H1 (cell line): ENCODE data around the gene MGLL. TPM values are rescaled to one million over a fixed set of nuclear protein-coding genes. Genes with fewer than 3 reads are reported as not detected.

Source experiments
- CTCF ChIA-PET: fragments of 300-600 bp; sonication (Branson Sonifier 250); formaldehyde crosslinking; loops from one replicate; lab custom pipeline; 2021; ENCODE audit not compliant: partially characterized antibody; lab: Charles Lee
- POLR2A ChIA-PET: fragments of 300-600 bp; sonication (Branson Sonifier 250); formaldehyde crosslinking; loops from one replicate; lab custom pipeline; 2021; ENCODE audit warnings: inconsistent platforms; ENCODE audit not compliant: partially characterized antibody; lab: Charles Lee
- DNase-seq, 2 experiments: peaks; one replicate each; pipeline versions ENCODE4 v3.0.0 to v3.0.0-alpha.2; 2010 to 2022; ENCODE audit warnings: low spot score in 2 of 2, low read depth in 1 of 2, mixed read lengths in 1 of 2
- FAIRE-seq: peaks from 2 replicates; lab custom pipeline; 2011; peaks lifted over from hg19 to GRCh38; lab: Jason Lieb, UNC
- H2AFZ ChIP-seq: 2 replicates; pipeline ENCODE4 v1.8.1; 2012; ENCODE audit warnings: low read length, inconsistent platforms
- H2AK5ac ChIP-seq: 2 replicates; pipeline ENCODE4 v1.6.1; 2013; ENCODE audit warnings: low read depth, low read length
- H2BK120ac ChIP-seq: replicated peaks from 2 replicates; pipeline ENCODE3; 2013; ENCODE audit warnings: low read depth, low read length, inconsistent platforms
- H2BK12ac ChIP-seq: 2 replicates; pipeline ENCODE4 v1.6.1; 2013; ENCODE audit warnings: low read depth, low read length
- H2BK15ac ChIP-seq: 2 replicates; pipeline ENCODE4 v1.6.1; 2013; ENCODE audit warnings: low read length
- H2BK20ac ChIP-seq: 2 replicates; pipeline ENCODE4 v1.6.1; 2013; ENCODE audit warnings: low read length
- H2BK5ac ChIP-seq: 2 replicates; pipeline ENCODE4 v1.6.1; 2013; ENCODE audit warnings: low read depth, low read length
- H3K14ac ChIP-seq: 2 replicates; pipeline ENCODE4 v1.6.1; 2013; ENCODE audit warnings: inconsistent platforms; ENCODE audit not compliant: insufficient read length
- H3K18ac ChIP-seq: 2 replicates; pipeline ENCODE4 v1.6.1; 2013; ENCODE audit warnings: low read length; ENCODE audit errors: extremely low read depth
- H3K23ac ChIP-seq: 2 replicates; pipeline ENCODE4 v1.6.1; 2013; ENCODE audit warnings: inconsistent platforms; ENCODE audit not compliant: insufficient read length
- H3K23me2 ChIP-seq: 2 replicates; pipeline ENCODE4 v1.6.1; 2013; ENCODE audit warnings: low read depth, low read length
- H3K27ac ChIP-seq: 2 replicates; pipeline ENCODE4 v1.6.1; 2011; ENCODE audit warnings: low read depth, low read length, inconsistent platforms
- H3K27me3 ChIP-seq, 4 experiments: replicated peaks in 1 of 4; 1 replicate in 1 of 4; 2 replicates in 3 of 4; pipeline versions ENCODE4 v1.6.1 to v1.8.1; 2011 to 2013; ENCODE audit warnings: low read length in 3 of 4, mild to moderate bottlenecking in 3 of 4, inconsistent platforms in 2 of 4, mixed read lengths in 2 of 4, moderate library complexity in 1 of 4; ENCODE audit not compliant: control insufficient read depth in 3 of 4, insufficient read depth in 3 of 4; ENCODE audit errors: extremely low read depth in 1 of 4
- H3K36me3 ChIP-seq, 4 experiments: 2 replicates each; pipeline versions ENCODE4 v1.6.1 to v1.8.1; 2011 to 2013; ENCODE audit warnings: mild to moderate bottlenecking in 4 of 4, low read length in 3 of 4, moderate library complexity in 2 of 4, control low read depth in 1 of 4, inconsistent platforms in 1 of 4; ENCODE audit not compliant: insufficient read depth in 4 of 4, control insufficient read depth in 2 of 4
- H3K4ac ChIP-seq: replicated peaks from 2 replicates; pipeline ENCODE3; 2013; ENCODE audit warnings: low read length, low read depth, mixed read lengths, inconsistent platforms; ENCODE audit not compliant: insufficient read length
- H3K4me1 ChIP-seq, 4 experiments: replicated peaks in 1 of 4; 1 replicate in 1 of 4; 2 replicates in 3 of 4; pipeline versions ENCODE4 v1.6.1 to v1.8.1; 2011 to 2013; ENCODE audit warnings: low read length in 3 of 4, inconsistent platforms in 2 of 4, mixed read lengths in 1 of 4; ENCODE audit not compliant: insufficient read depth in 4 of 4, control insufficient read depth in 3 of 4
- H3K4me2 ChIP-seq, 2 experiments: 2 replicates each; pipeline versions ENCODE4 v1.6.1 to v1.8.1; 2011 to 2013; ENCODE audit warnings: low read depth in 2 of 2, low read length in 2 of 2, control low read depth in 1 of 2, inconsistent platforms in 1 of 2, mild to moderate bottlenecking in 1 of 2; ENCODE audit not compliant: insufficient read depth in 1 of 2
- H3K4me3 ChIP-seq, 4 experiments: fragments of 200-600, 300-600 bp in 1 of 4; sonication (generic), shearing (Covaris generic), sonication (Bioruptor Twin) in 1 of 4; 2 replicates each; pipeline versions ENCODE4 v1.5.1 to v1.8.1; 2011 to 2016; ENCODE audit warnings: low read length in 4 of 4, low read depth in 3 of 4, control low read depth in 2 of 4, inconsistent platforms in 2 of 4, mild to moderate bottlenecking in 2 of 4, mixed read lengths in 1 of 4, moderate library complexity in 1 of 4; ENCODE audit not compliant: insufficient read depth in 2 of 4; ENCODE audit errors: extremely low read depth in 1 of 4
- H3K56ac ChIP-seq: replicated peaks from 2 replicates; pipeline ENCODE3; 2013; ENCODE audit warnings: low read depth, mild to moderate bottlenecking, mixed read lengths, low read length, inconsistent platforms; ENCODE audit not compliant: insufficient read length
- H3K79me1 ChIP-seq: 2 replicates; pipeline ENCODE4 v1.6.1; 2013; ENCODE audit warnings: low read depth, low read length, control low read depth
- H3K79me2 ChIP-seq, 2 experiments: 2 replicates each; pipeline versions ENCODE4 v1.6.1 to v1.8.1; 2012 to 2013; ENCODE audit warnings: low read length in 2 of 2, mild to moderate bottlenecking in 2 of 2, inconsistent platforms in 1 of 2; ENCODE audit not compliant: insufficient read depth in 2 of 2, control insufficient read depth in 1 of 2
- H3K9ac ChIP-seq, 4 experiments: replicated peaks in 1 of 4; 1 replicate in 1 of 4; 2 replicates in 3 of 4; pipeline versions ENCODE4 v1.6.1 to v1.8.1; 2011 to 2013; ENCODE audit warnings: low read depth in 3 of 4, low read length in 3 of 4, control low read depth in 2 of 4, mild to moderate bottlenecking in 2 of 4, moderate library complexity in 2 of 4, inconsistent platforms in 1 of 4; ENCODE audit errors: extremely low read depth in 1 of 4
- H3K9me3 ChIP-seq, 2 experiments: 2 replicates each; pipeline versions ENCODE4 v1.6.1 to v1.8.1; 2012 to 2013; ENCODE audit warnings: mild to moderate bottlenecking in 2 of 2, moderate library complexity in 2 of 2, control low read depth in 1 of 2, inconsistent platforms in 1 of 2, low read depth in 1 of 2, low read length in 1 of 2, mixed read lengths in 1 of 2; ENCODE audit not compliant: insufficient read depth in 2 of 2
- H4K20me1 ChIP-seq, 2 experiments: replicated peaks in 1 of 2; 2 replicates each; pipeline versions ENCODE3 to v1.8.1; 2011 to 2013; ENCODE audit warnings: inconsistent platforms in 2 of 2, low read length in 2 of 2, mild to moderate bottlenecking in 1 of 2; ENCODE audit not compliant: insufficient read depth in 2 of 2, control insufficient read depth in 1 of 2
- H4K5ac ChIP-seq: 2 replicates; pipeline ENCODE4 v1.6.1; 2013; ENCODE audit warnings: low read length, low read depth, mixed read lengths, inconsistent platforms; ENCODE audit not compliant: insufficient read length
- H4K8ac ChIP-seq: 2 replicates; pipeline ENCODE4 v1.8.0; 2013; ENCODE audit warnings: mild to moderate bottlenecking, moderate library complexity, low read length, inconsistent platforms; ENCODE audit not compliant: insufficient read depth; ENCODE audit errors: extremely low read depth
- H4K91ac ChIP-seq: replicated peaks from 2 replicates; pipeline ENCODE3; 2013; ENCODE audit warnings: low read length, mixed read lengths, inconsistent platforms; ENCODE audit not compliant: insufficient read length
- BACH1 ChIP-seq: IDR thresholded peaks from 2 replicates; pipeline ENCODE4 v1.6.1; 2012; ENCODE audit warnings: low read length, improper control_type of control experiment
- CBX8 ChIP-seq: fragments of 300-800, 300-1000 bp; sonication (generic); IDR thresholded peaks from 2 replicates; pipeline ENCODE4 v1.7.1; 2016; ENCODE audit warnings: low read depth, low read length, borderline replicate concordance
- E2F6 ChIP-seq: IDR thresholded peaks from 2 replicates; pipeline ENCODE4 v1.6.1; 2012; ENCODE audit warnings: inconsistent platforms
- EGR1 ChIP-seq: IDR thresholded peaks from 2 replicates; pipeline ENCODE4 v1.6.1; 2011; ENCODE audit warnings: low read depth, low read length, borderline replicate concordance
- GTF2F1 ChIP-seq: IDR thresholded peaks from 2 replicates; pipeline ENCODE4 v1.6.1; 2012; ENCODE audit warnings: low read depth, low read length, improper control_type of control experiment, borderline replicate concordance
- HDAC6 ChIP-seq: IDR thresholded peaks from one replicate; pipeline ENCODE4 v1.7.1; 2012; ENCODE audit warnings: low read depth, mild to moderate bottlenecking, inconsistent platforms, low read length, moderate library complexity
- JUN ChIP-seq: IDR thresholded peaks from 2 replicates; pipeline ENCODE4 v1.6.1; 2011; ENCODE audit warnings: low read depth, mild to moderate bottlenecking, improper control_type of control experiment, low read length
- PHF8 ChIP-seq: fragments of 200-600 bp; sonication (generic); conservative IDR thresholded peaks from 2 replicates; pipeline ENCODE4 v1.7.1; 2012; ENCODE audit warnings: low read depth, mild to moderate bottlenecking, inconsistent platforms, low read length, moderate library complexity
- POLR2A ChIP-seq, 2 experiments: IDR thresholded peaks; 1 replicate in 1 of 2; 2 replicates in 1 of 2; pipeline ENCODE4 v1.6.1; 2011; ENCODE audit warnings: low read depth in 2 of 2, low read length in 2 of 2, mild to moderate bottlenecking in 2 of 2; ENCODE audit errors: control extremely low read depth in 1 of 2
- POLR2AphosphoS5 ChIP-seq: IDR thresholded peaks from 2 replicates; pipeline ENCODE4 v1.6.1; 2011; ENCODE audit warnings: low read depth, low read length
- RBBP5 ChIP-seq: IDR thresholded peaks from 2 replicates; pipeline ENCODE4 v1.7.1; 2012; ENCODE audit warnings: low read depth, mild to moderate bottlenecking, inconsistent platforms, low read length, moderate library complexity, borderline replicate concordance
- WGBS, 2 experiments: shearing (Covaris generic) in 1 of 2; methylation state at CpG; one replicate each; pipeline versions ENCODE4 v1.1.6 to v1.1.7; 2013 to 2015; ENCODE audit warnings: low lambda C conversion rate in 2 of 2, mixed read lengths in 2 of 2, inconsistent platforms in 1 of 2, low coverage in 1 of 2, missing lambda C conversion rate in 1 of 2; ENCODE audit not compliant: insufficient replicate concordance in 2 of 2, insufficient coverage in 1 of 2, insufficient read length in 1 of 2; ENCODE audit errors: extremely low coverage in 1 of 2, missing lambda C conversion rate in 1 of 2; 5-methylcytosine and 5-hydroxymethylcytosine counted together
- polyA plus RNA-seq, 7 experiments: library from polyadenylated mRNA; depleted of rRNA in 3 of 7; stranded (reverse) in 5 of 7; unstranded in 2 of 7; fragments of >200 nt in 5 of 7; fragments of 200-250 nt in 2 of 7; gene quantifications; 1 replicate in 5 of 7; 2 replicates in 1 of 7; 4 replicates in 1 of 7; pipeline versions ENCODE4 v1.2.1 to v1.2.3, GENCODE V29; 2011 to 2013; ENCODE audit warnings: missing spikeins in 2 of 7, mixed read lengths in 2 of 7
- total RNA-seq: library from RNA; stranded (reverse); fragmentation: NEBNext Ultra II Directional; extraction: Animal tissue kit (Norgen Biotek cat#: 25700); gene quantifications from 2 replicates; pipeline ENCODE4 v1.2.1, GENCODE V29; 2021
- TF ChIP-seq, protein P1 (sequence below): IDR thresholded peaks from 2 replicates; pipeline ENCODE4 v1.6.1; 2011; ENCODE audit warnings: low read length, improper control_type of control experiment

Gene MGLL
- total and polyA plus RNA-seq, 2 of the 8 experiments (the other 6 are each of a cell fraction or from before 2014, with no cell fraction given): 0.05 to 0.34 TPM

DNA sequence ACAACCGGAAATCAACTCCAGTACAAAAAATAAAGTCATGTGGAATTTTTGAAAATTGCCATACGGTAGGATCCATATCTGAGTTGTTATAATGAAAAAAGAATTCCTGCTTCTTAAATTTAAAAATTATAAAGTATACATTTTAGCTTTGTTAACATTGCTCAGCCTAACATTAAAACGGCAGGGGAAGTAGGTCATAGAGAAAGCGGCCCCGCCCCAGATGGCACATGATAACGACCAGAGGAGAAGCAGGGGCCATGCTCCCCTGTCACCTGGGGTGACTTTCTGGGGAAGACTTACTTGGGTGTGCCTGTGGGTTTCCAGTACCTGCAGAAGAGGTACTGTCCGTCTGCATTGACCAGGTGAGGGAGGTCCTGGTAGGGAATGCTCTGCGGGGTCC is 921 bp downstream of the MGLL start:
- H4K5ac ChIP-seq: no peak overlapping the region
- H2AFZ ChIP-seq: no peak overlapping the region
- H3K4me2 ChIP-seq: no peak overlapping the region
- no peak overlapping the region for H2BK5ac ChIP-seq
- no peak overlapping the region for H2AK5ac ChIP-seq
- H3K4me3 ChIP-seq: no peak overlapping the region
- H3K36me3 ChIP-seq: no peaks in the 10 kb centered on the region
- no peaks in the 10 kb centered on the region for H3K9me3 ChIP-seq
- 76% methylated on average over 8 of the region's 8 CpGs; no CpG with 5 or more reads in 1 of the 2 experiments for WGBS, 2 experiments
- H2BK12ac ChIP-seq: no peak overlapping the region
- H3K56ac ChIP-seq: no peak overlapping the region
- peaks cover 0 to 3% of the 10 kb centered on the region in 2 experiments for H4K20me1 ChIP-seq
- ChIA-PET CTCF (interaction anchor here (0.6 to 5.7 kb wide), 10 partner anchors 11 to 169 kb away, joined by 3 to 28 read pairs (median 3); no protein-coding TSS in a partner anchor), POLR2A (interaction anchor here (1.5 kb wide), 1 partner anchor 106 kb away, joined by 3 read pairs; no protein-coding TSS in a partner anchor)
- H4K91ac ChIP-seq: no peak overlapping the region
- peaks cover 9% of the 10 kb centered on the region; the same call in 1 of the 2 replicates for H3K23me2 ChIP-seq
- H3K18ac ChIP-seq: no peak overlapping the region
- H4K8ac ChIP-seq: no peak overlapping the region
- H2BK20ac ChIP-seq: no peak overlapping the region
- H2BK120ac ChIP-seq: no peak overlapping the region
- FAIRE-seq (no peak), DNase-seq (no peak)
- H2BK15ac ChIP-seq: no peak overlapping the region
- no peak overlapping the region for H3K27ac ChIP-seq
- H3K79me2 ChIP-seq: no peaks in the 10 kb centered on the region
- H3K23ac ChIP-seq: no peak overlapping the region
- H3K4me1 ChIP-seq: peaks cover 0 to 10% (median 1%) of the 10 kb centered on the region in 4 experiments; a peak in 6 of 7 replicates
- peaks cover 11 to 31% (median 25%) of the 10 kb centered on the region in 4 experiments; a peak in 6 of 7 replicates for H3K27me3 ChIP-seq
- no peak overlapping the region for H3K4ac ChIP-seq
- no peak overlapping the region for H3K14ac ChIP-seq
- no peak overlapping the region for H3K9ac ChIP-seq
- no peaks in the 10 kb centered on the region for H3K79me1 ChIP-seq
- no peak for TF ChIP-seq EGR1
- no peak for TF ChIP-seq POLR2AphosphoS5
- TF ChIP-seq JUN: no peak
- TF ChIP-seq GTF2F1: no peak
- TF ChIP-seq CBX8: no peak
- no peak for TF ChIP-seq HDAC6
- no peak for TF ChIP-seq RBBP5
- no peak for TF ChIP-seq BACH1
- no peak for TF ChIP-seq PHF8
- TF ChIP-seq E2F6: no peak
- no peak for TF ChIP-seq POLR2A (IDR thresholded peaks at IDR 0.05; ENCODE audit: control extremely low read depth in 1 of 2, low read depth in 2 of 2, low read length in 2 of 2)
- TF ChIP-seq, protein P1, sequence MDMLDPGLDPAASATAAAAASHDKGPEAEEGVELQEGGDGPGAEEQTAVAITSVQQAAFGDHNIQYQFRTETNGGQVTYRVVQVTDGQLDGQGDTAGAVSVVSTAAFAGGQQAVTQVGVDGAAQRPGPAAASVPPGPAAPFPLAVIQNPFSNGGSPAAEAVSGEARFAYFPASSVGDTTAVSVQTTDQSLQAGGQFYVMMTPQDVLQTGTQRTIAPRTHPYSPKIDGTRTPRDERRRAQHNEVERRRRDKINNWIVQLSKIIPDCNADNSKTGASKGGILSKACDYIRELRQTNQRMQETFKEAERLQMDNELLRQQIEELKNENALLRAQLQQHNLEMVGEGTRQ: no peak
